Measurements from ENCODE around the gene SLC5A11.

DNA sequence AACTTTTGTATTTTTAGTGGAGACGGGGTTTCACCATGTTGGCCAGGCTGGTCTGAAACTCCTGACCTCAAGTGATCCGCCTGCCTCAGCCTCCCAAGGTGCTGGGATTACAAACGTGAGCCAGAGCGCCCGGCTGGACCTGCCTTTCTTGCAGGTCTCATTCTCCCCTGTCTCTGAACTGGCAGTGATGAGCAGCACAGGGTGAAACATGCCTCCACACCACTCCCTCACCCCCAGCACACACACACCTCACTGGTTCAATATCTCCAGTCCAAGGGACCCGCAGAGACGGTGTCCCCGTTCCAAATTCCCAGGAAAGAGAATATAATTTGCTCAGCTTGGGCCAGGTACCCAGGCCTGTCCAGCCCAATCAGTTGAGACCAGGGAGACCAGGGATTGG, 23.3 kb downstream of the SLC5A11 start:
- no peak for TF ChIP-seq EZH2 (IDR thresholded peaks at IDR 0.05; ENCODE audit: low read length)
- TF ChIP-seq, protein P1, sequence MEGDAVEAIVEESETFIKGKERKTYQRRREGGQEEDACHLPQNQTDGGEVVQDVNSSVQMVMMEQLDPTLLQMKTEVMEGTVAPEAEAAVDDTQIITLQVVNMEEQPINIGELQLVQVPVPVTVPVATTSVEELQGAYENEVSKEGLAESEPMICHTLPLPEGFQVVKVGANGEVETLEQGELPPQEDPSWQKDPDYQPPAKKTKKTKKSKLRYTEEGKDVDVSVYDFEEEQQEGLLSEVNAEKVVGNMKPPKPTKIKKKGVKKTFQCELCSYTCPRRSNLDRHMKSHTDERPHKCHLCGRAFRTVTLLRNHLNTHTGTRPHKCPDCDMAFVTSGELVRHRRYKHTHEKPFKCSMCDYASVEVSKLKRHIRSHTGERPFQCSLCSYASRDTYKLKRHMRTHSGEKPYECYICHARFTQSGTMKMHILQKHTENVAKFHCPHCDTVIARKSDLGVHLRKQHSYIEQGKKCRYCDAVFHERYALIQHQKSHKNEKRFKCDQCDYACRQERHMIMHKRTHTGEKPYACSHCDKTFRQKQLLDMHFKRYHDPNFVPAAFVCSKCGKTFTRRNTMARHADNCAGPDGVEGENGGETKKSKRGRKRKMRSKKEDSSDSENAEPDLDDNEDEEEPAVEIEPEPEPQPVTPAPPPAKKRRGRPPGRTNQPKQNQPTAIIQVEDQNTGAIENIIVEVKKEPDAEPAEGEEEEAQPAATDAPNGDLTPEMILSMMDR (optimal IDR thresholded peaks at IDR 0.05 in 1 of 3, IDR thresholded peaks at IDR 0.05 in 1 of 3, conservative IDR thresholded peaks at IDR 0.05 in 1 of 3; ENCODE audit: extremely low read depth in 1 of 3, insufficient read depth in 2 of 3, low read length in 3 of 3): no peak

All from keratinocyte (primary cell).